GM13976 (cell line): ENCODE measurements around the gene CAPG.
"Not testable (repeated sequence)": the region's sequence is repeated elsewhere in the genome, so short reads cannot be mapped to it uniquely, and the experiment has no call there.

Source experiments
- DNase-seq: peaks from one replicate; pipeline ENCODE4 v3.0.0; 2012; ENCODE audit warnings: low spot score
- CTCF ChIP-seq: IDR thresholded peaks from 2 replicates; pipeline ENCODE4 v1.5.1; 2012; ENCODE audit warnings: borderline replicate concordance, mild to moderate bottlenecking; ENCODE audit not compliant: insufficient read depth; ENCODE audit errors: extremely low read depth, missing control alignments, control extremely low read depth
- in situ Hi-C: fragments of 300-500 bp; cut with MboI; formaldehyde crosslinking; loops from one replicate; pipeline ENCODE4 v1.12.0; 2022; ENCODE audit warnings: low sequenced_read_pairs, mixed read lengths, inconsistent platforms; ENCODE audit not compliant: unreplicated experiment

CAPG gene

GRCh38 chr2:85446296-85447221 is 36.4 kb upstream of the CAPG start:
- DNase-seq = no peak
- in situ Hi-C loops = no loop called here
- TF ChIP-seq CTCF = no peak

GRCh38 chr2:85445316-85446295 is 35.4 kb upstream of the CAPG start:
- TF ChIP-seq CTCF = no peak
- no peak for DNase-seq
- in situ Hi-C loops = no loop called here

- in situ Hi-C loops = no loop called here
- DNase-seq = no peak
- no peak for TF ChIP-seq CTCF
Observed at GRCh38 chr2:85444629-85445172, 34.5 kb upstream of the CAPG start.

- no peak for TF ChIP-seq CTCF
- in situ Hi-C loops = no loop called here
- no peak for DNase-seq
Observed at GRCh38 chr2:85441864-85442263, 31.7 kb upstream of the CAPG start.

- no peak for DNase-seq
- in situ Hi-C loops = no loop called here
- TF ChIP-seq CTCF = no peak
Observed at GRCh38 chr2:85440729-85441128, 30.6 kb upstream of the CAPG start.

- no peak for DNase-seq
- TF ChIP-seq CTCF = no peak
- in situ Hi-C loops = no loop called here
Observed at GRCh38 chr2:85439986-85440385, 29.8 kb upstream of the CAPG start.

- in situ Hi-C loops, DNase-seq: not testable (repeated sequence)
Observed at GRCh38 chr2:85439569-85439968, 29.4 kb upstream of the CAPG start.
